GM18858 (cell line): ENCODE measurements around the gene PPHLN1.

ENCODE experiments used
- ATAC-seq: cut with Tn5 transposase; IDR thresholded peaks from one replicate; pipeline ENCODE4 v1.9.1; 2021; ENCODE audit not compliant: unreplicated experiment

Gene PPHLN1

DNA sequence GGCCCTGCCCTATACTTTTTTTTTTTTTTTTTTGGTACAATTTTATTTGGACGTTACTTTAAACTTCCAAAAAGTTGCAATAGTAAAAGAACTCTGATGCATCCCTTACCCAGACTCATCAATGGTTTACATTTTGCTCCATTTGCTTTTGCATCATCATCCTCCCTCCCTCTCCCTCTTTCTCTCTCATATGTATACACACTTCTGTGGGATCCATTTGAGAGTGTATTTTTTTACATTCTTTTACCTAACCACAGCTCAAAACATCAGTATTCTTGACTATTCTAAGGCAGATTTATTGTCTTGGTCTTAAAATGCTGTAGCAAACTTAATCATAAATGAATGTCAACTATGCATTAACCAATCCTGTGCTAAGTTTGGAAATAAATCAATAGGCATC lies 152.0 kb downstream of the PPHLN1 start:
- ATAC-seq = no peak

DNA sequence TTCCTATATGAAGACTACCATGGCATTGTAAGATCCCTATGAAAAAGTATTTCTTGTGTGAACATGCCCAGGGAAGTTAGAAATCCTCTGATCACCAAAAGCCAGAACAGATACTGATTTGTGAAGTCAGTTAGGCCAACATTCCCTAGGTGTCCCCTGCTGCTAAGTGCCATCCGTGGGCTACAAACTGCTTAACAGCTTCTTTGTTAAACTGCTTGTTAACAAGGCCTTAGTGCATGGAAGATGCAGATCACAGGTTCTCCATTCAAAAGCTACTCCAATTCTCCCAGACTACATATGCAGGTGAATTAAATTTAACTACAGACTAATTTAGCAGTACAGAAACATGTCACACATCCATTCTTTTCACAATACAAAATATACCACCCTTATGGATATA lies 155.4 kb downstream of the PPHLN1 start:
- no peak for ATAC-seq

DNA sequence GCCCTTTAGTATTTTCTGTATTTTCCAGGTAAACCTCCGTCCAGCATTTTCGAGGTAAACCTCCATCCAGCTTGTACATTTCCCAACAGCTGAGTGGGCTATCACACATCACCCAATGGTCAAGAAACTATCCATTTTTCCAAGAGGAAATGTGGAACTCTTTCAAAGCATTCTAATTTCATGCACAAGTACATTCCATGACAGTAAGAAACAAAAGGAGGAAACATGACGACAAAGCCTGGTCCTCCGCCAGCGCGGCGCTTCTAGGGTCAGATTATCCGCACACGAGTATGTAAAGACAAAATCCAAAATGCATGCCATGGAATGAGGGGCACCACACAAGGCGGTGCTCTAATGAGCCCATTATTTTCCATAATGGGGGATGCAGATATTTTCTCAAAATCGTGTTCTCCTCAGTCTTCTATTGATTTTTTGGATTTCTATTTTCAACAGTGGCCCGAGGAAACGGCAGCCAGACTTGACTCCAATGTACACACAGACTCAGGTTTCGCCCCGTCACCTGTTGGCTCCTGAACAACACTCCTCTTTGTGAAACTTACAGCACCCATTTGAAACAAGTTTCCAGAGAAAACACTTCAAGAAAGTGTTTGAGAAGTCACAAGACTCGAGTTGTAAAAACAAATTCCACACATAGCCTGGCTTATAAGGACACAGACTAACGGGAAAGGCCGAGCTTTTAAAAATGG lies 156.2 kb downstream of the PPHLN1 start:
- ATAC-seq = no peak

DNA sequence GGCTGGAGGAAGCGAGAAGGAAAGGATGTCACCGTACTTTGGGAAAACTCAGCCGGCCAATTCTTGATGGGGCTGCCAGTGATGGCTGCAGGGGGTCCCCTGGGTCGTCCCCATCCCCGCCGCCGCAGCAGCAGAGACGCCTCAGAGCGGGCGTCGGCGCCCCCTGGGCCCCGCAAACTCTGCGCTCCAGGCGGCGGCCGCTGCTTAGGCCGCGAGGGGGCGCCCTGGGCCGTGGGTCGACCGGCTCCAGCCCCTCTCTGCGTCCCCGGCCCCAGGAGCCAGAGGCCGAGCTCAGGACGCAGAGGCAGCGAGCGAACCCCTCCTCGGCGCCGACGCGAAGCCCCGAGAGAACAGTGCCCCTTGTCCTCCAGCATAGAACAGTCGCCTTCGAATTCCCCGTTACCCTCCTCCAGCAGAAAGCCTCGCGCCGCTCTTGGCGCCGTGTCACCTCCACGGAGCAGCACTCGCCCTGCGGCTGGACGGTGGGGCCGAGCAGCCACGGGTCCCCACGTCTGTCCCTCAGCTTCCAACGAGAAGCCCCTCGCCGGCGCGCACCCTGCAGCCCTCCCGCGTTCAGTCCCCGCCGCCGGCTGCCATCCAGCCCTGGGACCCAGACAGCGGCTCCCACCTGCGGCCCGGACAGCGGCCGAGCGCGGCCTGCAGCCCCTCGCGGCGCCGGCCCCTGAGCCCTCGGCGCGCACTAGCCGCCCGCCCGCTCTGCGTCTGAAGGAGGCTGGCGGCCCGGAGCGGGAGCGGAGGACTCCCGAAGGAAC lies 157.0 kb downstream of the PPHLN1 start:
- ATAC-seq = peak; percentile 59

DNA sequence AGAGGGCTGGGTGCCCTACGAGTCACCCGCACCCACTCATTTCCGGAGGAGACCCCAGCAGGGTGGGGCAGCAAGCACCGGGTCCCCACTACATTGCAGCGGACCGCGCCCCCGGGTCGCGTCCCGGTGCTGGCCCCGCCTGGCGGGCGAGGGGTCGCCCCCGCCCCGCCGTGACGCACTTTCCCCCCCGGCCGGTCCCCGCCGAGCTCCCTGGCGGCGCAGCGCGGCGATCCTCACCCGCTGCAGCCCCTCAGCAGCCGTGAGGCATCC lies 157.5 kb downstream of the PPHLN1 start:
- ATAC-seq = peak; percentile 20

DNA sequence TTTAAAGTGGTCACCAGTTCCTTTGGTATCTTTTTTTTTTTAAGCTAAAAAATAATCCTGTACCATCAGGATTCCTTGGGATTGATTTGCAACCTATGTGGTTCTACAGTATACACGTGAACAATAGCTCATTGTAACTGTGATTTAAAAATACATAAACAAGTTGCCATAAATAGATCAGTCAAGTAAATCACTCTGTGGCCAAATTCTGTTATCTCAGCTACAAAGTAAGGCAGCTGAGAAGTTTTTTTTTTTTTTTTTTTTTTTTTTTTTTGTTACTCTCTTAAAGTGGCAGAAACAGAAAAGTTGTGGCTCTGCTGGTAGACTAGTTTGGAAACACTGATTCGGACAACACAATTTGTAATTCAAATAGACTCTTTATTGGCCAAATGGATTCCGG lies 159.0 kb downstream of the PPHLN1 start:
- no peak for ATAC-seq

DNA sequence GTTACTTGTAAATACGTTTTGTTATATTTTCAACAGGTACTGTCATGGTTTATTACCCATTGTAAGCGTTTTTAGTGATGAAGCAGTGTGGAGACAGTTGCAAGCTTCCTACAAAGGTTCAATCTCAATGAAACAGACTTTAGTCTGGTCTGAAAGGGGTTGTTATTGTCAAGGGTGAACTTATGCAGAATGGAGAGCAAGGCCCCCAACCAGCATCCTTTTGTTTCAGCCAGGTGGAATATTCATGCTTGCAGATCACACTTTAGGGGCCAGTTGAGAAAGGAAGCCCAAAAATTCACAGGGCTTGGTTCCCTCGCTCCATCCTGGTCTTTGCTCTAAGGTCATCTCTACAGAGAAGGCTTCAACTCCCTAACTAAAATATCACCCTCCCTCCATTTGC lies 159.9 kb downstream of the PPHLN1 start:
- ATAC-seq = no peak

DNA sequence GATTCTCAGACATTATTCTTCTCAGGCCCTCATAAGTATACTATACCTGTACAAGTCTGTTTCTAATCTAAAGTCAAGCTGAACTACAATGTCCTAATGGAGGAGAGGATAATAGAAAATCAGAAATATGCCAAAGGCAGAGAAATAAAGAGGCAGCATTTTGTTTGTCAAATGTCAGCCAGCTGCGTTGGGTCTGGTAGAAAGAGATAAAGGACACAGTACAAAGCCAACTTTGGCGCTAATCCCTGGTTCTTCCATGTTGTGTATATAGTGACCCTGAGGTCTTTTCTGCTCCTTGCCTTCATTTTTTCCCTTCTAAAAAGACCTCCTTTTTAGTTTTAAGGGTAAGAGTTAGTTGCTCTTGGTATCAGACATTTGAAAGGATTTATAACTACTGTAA lies 160.4 kb downstream of the PPHLN1 start:
- ATAC-seq = no peak

DNA sequence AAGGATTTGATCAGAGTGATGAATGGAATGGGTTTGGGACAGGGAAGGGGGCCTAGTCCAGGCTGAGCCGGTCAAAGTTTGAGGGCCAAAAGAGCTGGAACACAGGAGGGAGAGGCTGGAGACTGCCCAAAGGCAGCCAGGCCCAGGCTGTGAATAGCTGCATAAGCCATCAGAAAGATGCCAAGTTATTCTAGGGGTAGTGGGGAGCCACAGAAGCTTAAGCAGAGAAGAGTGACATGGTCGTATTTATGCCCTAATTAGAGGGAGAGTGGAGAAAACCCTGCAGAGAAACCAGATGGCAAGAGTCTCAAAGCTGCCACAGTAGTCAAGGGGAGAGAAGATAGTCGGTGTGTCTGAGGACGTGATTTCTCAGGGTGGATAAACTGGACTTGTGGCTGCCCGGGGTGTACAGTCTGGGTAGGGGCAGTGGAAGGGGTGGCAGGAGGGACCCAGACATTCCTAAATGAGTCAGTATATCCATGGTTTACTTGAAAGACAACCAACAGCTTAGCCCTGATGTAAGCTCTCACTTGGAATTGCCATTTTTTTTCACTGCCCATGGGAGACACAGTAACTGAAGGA lies 164.4 kb downstream of the PPHLN1 start:
- ATAC-seq = no peak
